Measurements from ENCODE around the gene DAPK2.

The DAPK2 gene

GRCh38 chr15:64009241-64009640 is 37.0 kb downstream of the DAPK2 start:
- no peak for TF ChIP-seq TARDBP (IDR thresholded peaks at IDR 0.05)
- TF ChIP-seq FOXA1 (IDR thresholded peaks at IDR 0.05): no peak
- TF ChIP-seq ZNF384 (IDR thresholded peaks at IDR 0.05): no peak
- no peak for TF ChIP-seq SUZ12 (IDR thresholded peaks at IDR 0.05)
- no peak for TF ChIP-seq SP1 (IDR thresholded peaks at IDR 0.05)
- DNase-seq (ENCODE audit: extremely low spot score): no peak
- ChIA-PET CTCF (interaction anchor here (0.7 kb wide), 1 partner anchor 37 kb away, joined by 3 read pairs; the partner anchor contains the start of gene DAPK2), POLR2A (interaction anchor here (1.0 kb wide), 1 partner anchor 13 kb away, joined by 4 read pairs; no protein-coding TSS in a partner anchor)

DNA sequence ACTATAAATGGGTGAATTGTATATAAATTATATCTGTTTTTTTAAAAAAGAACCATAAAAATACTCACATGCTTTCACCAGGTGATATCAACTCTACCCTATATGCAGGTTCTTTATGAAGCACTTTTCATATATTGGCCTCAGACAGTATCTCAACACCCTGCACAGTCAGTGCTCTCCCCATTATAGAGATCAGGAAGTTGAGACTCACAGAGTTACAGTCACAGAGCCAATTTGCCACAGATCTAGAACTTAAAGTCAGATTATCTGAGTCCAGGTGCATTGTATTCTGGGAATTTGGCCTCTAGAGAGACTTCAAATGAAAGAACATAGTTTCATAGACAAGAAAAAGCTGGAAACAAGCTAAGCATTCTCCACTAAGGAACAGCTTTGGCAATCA is 38.1 kb downstream of the DAPK2 start:
- POLR2A ChIA-PET: no interaction called here
- TF ChIP-seq CTBP1 (IDR thresholded peaks at IDR 0.05; ENCODE audit: borderline replicate concordance): no peak
- no peak for TF ChIP-seq L3MBTL2 (conservative IDR thresholded peaks at IDR 0.05)
- TF ChIP-seq SP1 (IDR thresholded peaks at IDR 0.05): no peak
- TF ChIP-seq PKNOX1 (IDR thresholded peaks at IDR 0.05): no peak
- TF ChIP-seq FOXK2 (IDR thresholded peaks at IDR 0.05): no peak
- no peak for TF ChIP-seq NFRKB (IDR thresholded peaks at IDR 0.05)
- no peak for TF ChIP-seq SUZ12 (IDR thresholded peaks at IDR 0.05)
- TF ChIP-seq HDGF (IDR thresholded peaks at IDR 0.05; ENCODE audit: borderline replicate concordance): no peak
- no peak for TF ChIP-seq LEF1 (IDR thresholded peaks at IDR 0.05; ENCODE audit: borderline replicate concordance)
- TF ChIP-seq ELF4 (IDR thresholded peaks at IDR 0.05): no peak
- TF ChIP-seq BHLHE40 (IDR thresholded peaks at IDR 0.05; ENCODE audit: borderline replicate concordance): no peak
- TF ChIP-seq FOXM1 (IDR thresholded peaks at IDR 0.05; ENCODE audit: borderline replicate concordance): no peak
- no peak for TF ChIP-seq ARNT (IDR thresholded peaks at IDR 0.05)
- TF ChIP-seq FOXA1 (IDR thresholded peaks at IDR 0.05): no peak
- TF ChIP-seq ZNF384 (IDR thresholded peaks at IDR 0.05): no peak
- no peak for DNase-seq (ENCODE audit: extremely low spot score)
- CTCF ChIA-PET: no interaction called here

DNA sequence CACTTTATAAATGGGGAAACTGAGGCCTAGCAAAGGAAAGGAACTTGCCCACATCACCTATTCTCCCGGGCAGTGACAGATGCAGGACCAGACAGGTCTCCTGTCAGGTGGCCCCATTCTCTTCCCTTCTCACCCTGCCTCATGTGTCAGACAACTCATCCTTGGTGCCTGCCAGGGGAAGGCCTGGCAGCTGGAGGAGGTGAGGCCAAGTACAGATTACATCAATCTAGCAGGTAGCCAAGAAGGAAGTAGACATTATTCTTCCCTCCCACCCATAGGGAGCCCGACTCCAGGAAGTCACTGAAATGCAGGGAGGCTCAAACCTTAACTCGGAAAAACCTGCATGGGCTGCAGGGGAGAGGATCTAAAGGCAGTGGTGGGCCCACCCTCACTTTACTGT is 39.6 kb downstream of the DAPK2 start:
- ChIA-PET CTCF (no interaction called here), POLR2A (no interaction called here)
- no peak for TF ChIP-seq L3MBTL2 (conservative IDR thresholded peaks at IDR 0.05)
- no peak for DNase-seq (ENCODE audit: extremely low spot score)

DNA sequence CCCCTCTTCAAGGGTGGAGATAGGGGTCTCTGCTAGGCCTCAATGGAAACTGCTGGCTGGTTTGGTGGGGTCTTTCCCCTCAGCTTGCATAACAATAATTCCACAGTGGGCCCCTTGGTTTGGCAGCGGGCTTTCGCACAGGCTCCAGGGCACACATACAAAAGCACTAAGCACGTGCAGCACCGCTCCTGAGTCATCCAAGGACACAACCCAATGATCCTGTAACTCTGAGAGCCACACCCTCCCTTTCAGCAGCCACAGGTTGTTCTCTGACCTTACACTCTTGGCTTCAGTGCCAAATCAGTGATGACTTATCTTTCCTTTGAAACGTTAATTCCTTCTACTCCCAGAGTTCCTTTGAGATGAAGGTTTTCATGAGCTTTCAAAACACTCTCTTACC is 41.7 kb downstream of the DAPK2 start:
- no peak for DNase-seq (ENCODE audit: extremely low spot score)
- no peak for TF ChIP-seq SUZ12 (IDR thresholded peaks at IDR 0.05)
- TF ChIP-seq FOXK2 (IDR thresholded peaks at IDR 0.05): no peak
- no peak for TF ChIP-seq PKNOX1 (IDR thresholded peaks at IDR 0.05)
- no peak for TF ChIP-seq ZNF384 (IDR thresholded peaks at IDR 0.05)
- TF ChIP-seq FOXA1 (IDR thresholded peaks at IDR 0.05): no peak
- TF ChIP-seq LEF1 (IDR thresholded peaks at IDR 0.05; ENCODE audit: borderline replicate concordance): no peak
- no peak for TF ChIP-seq TARDBP (IDR thresholded peaks at IDR 0.05)
- TF ChIP-seq L3MBTL2 (conservative IDR thresholded peaks at IDR 0.05): no peak
- no peak for TF ChIP-seq BHLHE40 (IDR thresholded peaks at IDR 0.05; ENCODE audit: borderline replicate concordance)
- no peak for TF ChIP-seq CTBP1 (IDR thresholded peaks at IDR 0.05; ENCODE audit: borderline replicate concordance)
- no peak for TF ChIP-seq ELF4 (IDR thresholded peaks at IDR 0.05)
- no peak for TF ChIP-seq FOXM1 (IDR thresholded peaks at IDR 0.05; ENCODE audit: borderline replicate concordance)
- no peak for TF ChIP-seq ARNT (IDR thresholded peaks at IDR 0.05)
- TF ChIP-seq SP1 (IDR thresholded peaks at IDR 0.05): no peak
- no peak for TF ChIP-seq NFRKB (IDR thresholded peaks at IDR 0.05)
- TF ChIP-seq HDGF (IDR thresholded peaks at IDR 0.05; ENCODE audit: borderline replicate concordance): no peak
- ChIA-PET POLR2A (no interaction called here), CTCF (no interaction called here)

DNA sequence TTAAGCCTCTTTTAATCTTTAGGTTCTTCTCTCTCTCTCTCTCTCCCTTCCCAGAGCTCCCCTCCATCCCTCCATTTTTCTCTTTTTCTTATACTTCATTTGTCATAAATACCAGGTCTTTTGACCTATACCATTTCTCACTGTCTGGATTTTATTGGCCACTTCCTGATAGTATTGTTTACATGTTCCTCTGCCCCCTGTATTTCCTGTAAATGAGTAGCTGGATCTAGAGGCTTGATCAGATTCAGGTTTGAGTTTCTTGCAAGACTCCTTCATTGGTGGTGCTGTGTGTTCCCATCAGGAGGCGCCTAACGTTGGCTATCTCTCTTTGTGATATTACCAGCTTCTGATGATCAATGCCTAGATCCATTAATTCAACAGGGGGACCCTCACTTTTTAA is 42.2 kb downstream of the DAPK2 start:
- DNase-seq (ENCODE audit: extremely low spot score): no peak
- ChIA-PET POLR2A (no interaction called here), CTCF (no interaction called here)
- no peak for TF ChIP-seq FOXK2 (IDR thresholded peaks at IDR 0.05)
- no peak for TF ChIP-seq TARDBP (IDR thresholded peaks at IDR 0.05)
- TF ChIP-seq PKNOX1 (IDR thresholded peaks at IDR 0.05): no peak
- no peak for TF ChIP-seq HDGF (IDR thresholded peaks at IDR 0.05; ENCODE audit: borderline replicate concordance)
- no peak for TF ChIP-seq CTBP1 (IDR thresholded peaks at IDR 0.05; ENCODE audit: borderline replicate concordance)
- no peak for TF ChIP-seq ZNF384 (IDR thresholded peaks at IDR 0.05)
- TF ChIP-seq ELF4 (IDR thresholded peaks at IDR 0.05): no peak
- TF ChIP-seq NFRKB (IDR thresholded peaks at IDR 0.05): no peak
- no peak for TF ChIP-seq LEF1 (IDR thresholded peaks at IDR 0.05; ENCODE audit: borderline replicate concordance)
- TF ChIP-seq L3MBTL2 (conservative IDR thresholded peaks at IDR 0.05): no peak
- TF ChIP-seq FOXA1 (IDR thresholded peaks at IDR 0.05): no peak
- no peak for TF ChIP-seq SP1 (IDR thresholded peaks at IDR 0.05)
- TF ChIP-seq BHLHE40 (IDR thresholded peaks at IDR 0.05; ENCODE audit: borderline replicate concordance): no peak
- TF ChIP-seq FOXM1 (IDR thresholded peaks at IDR 0.05; ENCODE audit: borderline replicate concordance): no peak
- no peak for TF ChIP-seq SUZ12 (IDR thresholded peaks at IDR 0.05)

GRCh38 chr15:64003182-64003581 is 43.1 kb downstream of the DAPK2 start:
- TF ChIP-seq PKNOX1 (IDR thresholded peaks at IDR 0.05) (no peak), FOXA1 (IDR thresholded peaks at IDR 0.05) (no peak), ARNT (IDR thresholded peaks at IDR 0.05) (no peak), SP1 (IDR thresholded peaks at IDR 0.05) (no peak), FOXK2 (IDR thresholded peaks at IDR 0.05) (no peak), SUZ12 (IDR thresholded peaks at IDR 0.05) (no peak), L3MBTL2 (conservative IDR thresholded peaks at IDR 0.05) (no peak), FOXM1 (IDR thresholded peaks at IDR 0.05; ENCODE audit: borderline replicate concordance) (no peak), HDGF (IDR thresholded peaks at IDR 0.05; ENCODE audit: borderline replicate concordance) (no peak)
- CTCF ChIA-PET: no interaction called here

More at GRCh38 chr15:64003182-64003581, 43.1 kb downstream of the DAPK2 start:
- POLR2A ChIA-PET: no interaction called here
- DNase-seq (ENCODE audit: extremely low spot score): no peak

Measured in HEK293T (cell line).